GM21619 (cell line): ENCODE data around the gene PRR15.
"Not testable (repeated sequence)": the region's sequence is repeated elsewhere in the genome, so short reads cannot be mapped to it uniquely, and the experiment has no call there.

ENCODE experiments used
- ATAC-seq: cut with Tn5 transposase; IDR thresholded peaks from one replicate; pipeline ENCODE4 v1.9.1; 2021; ENCODE audit not compliant: unreplicated experiment

The PRR15 gene, protein sequence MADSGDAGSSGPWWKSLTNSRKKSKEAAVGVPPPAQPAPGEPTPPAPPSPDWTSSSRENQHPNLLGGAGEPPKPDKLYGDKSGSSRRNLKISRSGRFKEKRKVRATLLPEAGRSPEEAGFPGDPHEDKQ

GRCh38 chr7:29563590-29564495 is at the start of gene PRR15:
Gene PRR15, plus strand, starts transcription at chr7:29563835. Its CDS starts 2,495 bp downstream, at chr7:29566330.
- no peak for ATAC-seq

DNA sequence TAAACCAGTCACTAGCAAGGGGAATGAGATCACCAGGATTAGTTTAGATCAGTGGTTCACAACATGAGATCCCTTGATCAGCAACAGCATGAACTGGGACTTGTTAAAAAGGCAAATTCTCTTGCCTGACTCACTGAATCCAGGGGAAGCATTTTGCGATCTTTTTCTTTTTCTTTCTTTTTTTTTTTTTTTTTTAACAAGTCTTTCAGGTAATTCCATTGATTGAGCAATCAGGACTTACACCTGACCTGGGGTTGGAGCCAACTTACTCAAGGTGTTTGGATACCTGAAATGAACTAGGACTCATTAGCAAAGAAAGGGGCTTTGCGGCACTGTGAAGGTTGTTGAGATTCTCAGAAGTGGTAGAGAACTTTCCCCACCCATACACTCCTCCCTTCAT is 47.1 kb upstream of the PRR15 start:
- ATAC-seq = no peak

- ATAC-seq = no peak
Measured at GRCh38 chr7:29518616-29519015, 45.0 kb upstream of the PRR15 start.

DNA sequence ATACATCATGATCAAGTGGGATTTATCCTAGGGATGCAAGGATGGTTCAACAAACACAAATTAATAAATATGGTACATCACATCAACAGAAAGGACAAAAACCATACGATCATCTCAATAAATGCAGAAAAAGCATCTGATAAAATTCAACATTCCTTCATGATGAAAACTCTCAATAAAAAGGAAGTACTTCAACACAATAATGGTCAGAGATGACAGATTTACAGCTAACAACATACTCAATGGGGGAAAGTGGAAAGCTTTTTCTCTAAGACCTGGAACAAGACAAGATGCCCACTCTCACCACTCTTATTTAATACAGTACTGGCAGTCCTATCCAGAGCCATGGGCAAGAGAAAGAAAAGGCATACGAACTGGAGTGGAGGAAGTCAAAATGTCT is 39.9 kb upstream of the PRR15 start:
- no peak for ATAC-seq

- ATAC-seq = no peak
Measured at GRCh38 chr7:29527505-29528108, 36.0 kb upstream of the PRR15 start.

DNA sequence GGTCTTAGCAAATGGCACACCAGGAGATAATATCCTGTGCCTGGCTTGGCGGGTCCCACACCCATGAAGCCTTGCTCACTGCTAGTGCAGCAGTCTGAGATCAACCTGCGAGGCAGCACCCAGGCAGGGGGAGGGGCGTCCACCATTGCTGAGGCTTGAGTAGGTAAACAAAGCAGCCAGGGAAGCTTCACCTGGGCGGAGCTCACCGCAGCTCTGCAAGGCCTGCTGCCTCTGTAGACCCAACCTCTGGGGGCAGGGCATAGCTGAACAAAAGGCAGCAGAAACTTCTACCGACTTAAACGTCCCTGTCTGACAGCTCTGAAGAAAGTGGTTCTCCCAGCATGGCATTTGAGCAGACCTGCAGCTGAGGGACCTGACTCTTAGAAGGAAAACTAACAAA is 35.1 kb upstream of the PRR15 start:
- not testable (repeated sequence) for ATAC-seq

GRCh38 chr7:29538389-29538788 is 25.2 kb upstream of the PRR15 start:
- no peak for ATAC-seq

GRCh38 chr7:29539471-29539870 is 24.2 kb upstream of the PRR15 start:
- ATAC-seq = no peak

DNA sequence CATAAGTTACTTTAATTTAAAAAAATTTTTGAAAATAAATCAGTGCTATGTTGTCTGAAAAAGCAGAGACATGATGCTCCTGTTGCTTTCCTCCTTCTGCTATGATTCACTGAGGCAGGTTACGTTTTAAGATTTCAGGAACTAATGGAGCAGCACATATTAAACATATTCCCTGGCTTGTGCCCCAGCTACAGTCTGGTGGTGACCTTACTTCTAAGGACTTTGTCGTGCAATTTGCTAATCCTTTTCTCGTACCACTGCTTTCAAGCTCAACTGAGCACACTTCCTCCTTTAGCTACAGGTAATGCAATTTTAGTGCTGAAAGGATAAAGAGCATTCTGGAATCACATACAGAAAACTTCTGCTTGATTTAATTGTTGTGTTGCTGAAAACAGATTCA is 16.2 kb upstream of the PRR15 start:
- no peak for ATAC-seq

GRCh38 chr7:29548823-29549222 is 14.8 kb upstream of the PRR15 start:
- ATAC-seq = no peak

DNA sequence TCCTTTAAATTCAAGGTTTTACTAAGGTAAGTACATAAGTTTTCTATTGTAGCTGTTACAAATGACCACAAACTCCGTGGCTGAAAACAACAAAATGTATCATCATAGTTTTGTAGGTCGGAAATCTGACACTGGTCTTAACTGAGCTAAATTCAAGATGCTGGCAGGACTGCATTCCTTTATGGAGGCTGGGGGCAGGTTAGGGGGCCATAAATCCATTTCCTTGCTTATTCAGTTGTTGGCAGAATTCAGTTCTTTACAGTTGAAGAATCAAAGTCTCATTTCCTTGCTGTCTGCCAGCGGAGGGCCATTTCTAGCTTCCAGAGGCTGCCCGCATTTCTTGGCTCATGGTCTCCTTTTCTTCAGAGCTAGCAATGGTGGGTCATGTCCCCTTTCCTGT is 11.2 kb upstream of the PRR15 start:
- ATAC-seq = no peak

DNA sequence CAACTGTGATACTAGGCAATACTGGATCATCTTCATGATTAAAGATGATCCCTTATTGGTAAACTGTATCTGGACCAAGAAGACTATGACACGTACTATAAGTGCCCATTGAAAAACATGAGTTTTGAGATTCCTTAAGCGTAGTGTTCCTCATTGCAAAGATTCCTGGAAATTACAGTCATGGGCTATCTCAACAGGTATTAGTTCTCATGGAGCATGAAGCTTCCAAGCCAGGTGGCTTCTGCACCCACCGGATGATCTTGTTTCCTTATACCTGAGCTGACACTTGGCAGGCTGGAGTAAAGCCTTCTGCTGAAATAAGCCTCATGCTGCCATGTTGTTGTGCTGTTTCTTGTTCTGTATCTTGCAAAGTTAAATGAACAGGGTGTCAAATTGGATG is 8.6 kb upstream of the PRR15 start:
- no peak for ATAC-seq

DNA sequence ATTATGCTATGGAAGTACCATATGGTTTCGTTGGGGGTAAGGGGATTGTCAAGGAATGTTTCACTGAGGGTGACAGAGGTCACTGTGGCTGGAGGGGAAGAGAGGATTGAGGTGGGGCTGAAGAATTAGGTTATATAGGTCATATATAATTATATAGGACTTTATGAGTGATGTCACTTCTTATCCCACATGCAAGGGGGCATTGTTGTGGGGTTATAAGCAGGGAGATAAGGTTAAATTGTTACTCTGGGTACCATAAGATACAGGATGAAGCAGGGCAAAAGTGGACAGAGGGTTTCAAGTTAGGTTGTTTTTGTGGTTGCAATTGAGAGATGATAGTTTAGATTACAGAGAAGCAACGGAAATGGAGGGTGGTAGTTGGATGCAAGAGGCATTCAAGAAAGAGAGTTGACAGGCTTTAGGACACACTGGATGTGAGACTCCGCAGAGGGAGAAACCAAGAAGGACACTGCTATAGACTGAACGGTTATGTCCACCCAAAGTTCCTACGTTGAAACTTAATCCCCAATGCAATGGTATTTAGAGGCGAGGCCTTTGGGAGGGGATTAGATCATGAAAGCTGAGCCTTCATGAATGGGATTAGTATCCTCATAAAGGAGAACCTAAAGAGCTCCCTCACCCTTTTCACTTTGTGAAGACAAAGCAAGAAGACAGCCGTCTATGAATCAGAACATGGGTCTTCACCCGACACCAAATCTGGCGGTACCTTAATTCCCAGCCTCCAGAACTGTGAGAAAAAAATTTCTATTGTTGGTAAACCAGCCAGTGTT is 7.0 kb upstream of the PRR15 start:
- ATAC-seq = no peak

GRCh38 chr7:29557954-29558353 is 5.7 kb upstream of the PRR15 start:
- no peak for ATAC-seq

DNA sequence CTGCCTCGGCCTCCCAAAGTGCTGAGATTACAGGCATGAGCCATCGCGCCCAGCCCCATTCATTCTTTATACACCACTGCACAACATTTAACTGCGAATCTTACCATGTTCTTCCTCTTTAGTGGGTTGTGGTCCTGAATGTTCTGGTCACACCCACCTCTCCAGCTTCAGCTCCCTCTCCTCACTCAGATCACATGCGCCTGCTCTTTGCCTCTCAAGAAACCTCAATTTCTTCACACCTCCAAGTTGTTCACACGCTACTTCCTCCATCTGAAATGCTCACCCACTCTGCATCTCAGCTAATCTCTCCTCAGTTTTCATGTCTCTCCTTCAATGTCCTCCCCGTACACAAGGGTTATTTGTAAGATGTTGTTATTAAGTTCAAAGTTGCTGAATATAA is 2.4 kb upstream of the PRR15 start:
- no peak for ATAC-seq

- ATAC-seq = no peak
Measured at GRCh38 chr7:29562307-29562706, 1.3 kb upstream of the PRR15 start.

GRCh38 chr7:29564496-29565223 is 1.0 kb downstream of the PRR15 start:
- no peak for ATAC-seq

GRCh38 chr7:29565224-29565630 is 1.6 kb downstream of the PRR15 start:
- no peak for ATAC-seq

DNA sequence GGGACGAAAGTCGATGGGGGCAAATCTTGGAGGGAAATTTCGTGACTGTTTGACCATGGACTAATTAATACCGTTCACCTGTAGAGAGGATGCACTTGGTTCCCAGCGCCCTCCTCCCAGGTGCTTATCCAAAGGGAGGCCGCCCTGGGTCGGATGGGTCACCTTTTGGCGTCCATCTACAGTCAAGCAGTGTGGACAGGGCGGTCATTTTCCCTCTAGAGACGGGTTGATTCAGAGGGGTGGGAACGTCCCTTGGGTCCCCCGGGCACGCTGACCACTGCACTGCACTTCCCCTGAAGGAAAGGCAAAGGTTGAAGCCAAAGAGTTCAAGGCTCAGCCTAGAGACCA is 2.0 kb downstream of the PRR15 start:
- no peak for ATAC-seq

DNA sequence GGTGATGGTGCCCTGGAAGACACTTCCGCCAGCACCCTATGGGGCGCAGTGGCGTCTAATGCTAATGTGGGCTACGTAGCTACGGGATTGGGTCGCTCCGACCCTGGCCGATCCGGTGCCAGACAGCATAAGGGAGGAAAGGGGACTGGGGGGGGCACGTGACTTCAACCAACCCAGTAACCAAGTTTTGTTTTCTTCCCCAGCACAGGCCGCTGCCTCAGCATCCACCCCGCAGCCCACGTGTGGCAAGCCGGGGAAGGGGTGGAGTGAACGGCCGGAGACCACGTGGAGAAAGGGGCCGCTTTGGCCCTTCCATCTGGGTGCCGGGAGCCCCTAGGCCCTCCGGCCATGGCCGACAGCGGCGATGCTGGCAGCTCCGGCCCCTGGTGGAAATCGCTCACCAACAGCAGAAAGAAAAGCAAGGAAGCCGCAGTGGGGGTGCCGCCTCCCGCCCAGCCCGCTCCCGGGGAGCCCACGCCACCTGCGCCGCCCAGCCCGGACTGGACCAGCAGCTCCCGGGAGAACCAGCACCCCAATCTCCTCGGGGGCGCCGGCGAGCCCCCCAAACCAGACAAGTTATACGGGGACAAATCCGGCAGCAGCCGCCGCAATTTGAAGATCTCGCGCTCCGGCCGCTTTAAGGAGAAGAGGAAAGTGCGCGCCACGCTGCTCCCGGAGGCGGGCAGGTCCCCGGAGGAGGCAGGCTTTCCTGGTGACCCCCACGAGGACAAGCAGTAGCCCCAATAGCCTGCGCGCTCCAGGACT is 2.5 kb downstream of the PRR15 start:
- ATAC-seq = no peak
